Suppressor macrophage (primary cell): ENCODE results near the gene KCNN4.
"Not testable (repeated sequence)": the region's sequence is repeated elsewhere in the genome, so short reads cannot be mapped to it uniquely, and the experiment has no call there.

Experiments used
- DNase-seq, 4 experiments: peaks; one replicate each; pipeline ENCODE4 v3.0.0-alpha.2; 2020 to 2022

KCNN4 gene

GRCh38 chr19:43798546-43799409 lies 18.0 kb upstream of the KCNN4 start:
- DNase-seq = peak in 3 of 4 experiments; percentile 36 to 68 (median 45)

GRCh38 chr19:43798026-43798545 lies 17.3 kb upstream of the KCNN4 start:
- no peak for DNase-seq

DNA sequence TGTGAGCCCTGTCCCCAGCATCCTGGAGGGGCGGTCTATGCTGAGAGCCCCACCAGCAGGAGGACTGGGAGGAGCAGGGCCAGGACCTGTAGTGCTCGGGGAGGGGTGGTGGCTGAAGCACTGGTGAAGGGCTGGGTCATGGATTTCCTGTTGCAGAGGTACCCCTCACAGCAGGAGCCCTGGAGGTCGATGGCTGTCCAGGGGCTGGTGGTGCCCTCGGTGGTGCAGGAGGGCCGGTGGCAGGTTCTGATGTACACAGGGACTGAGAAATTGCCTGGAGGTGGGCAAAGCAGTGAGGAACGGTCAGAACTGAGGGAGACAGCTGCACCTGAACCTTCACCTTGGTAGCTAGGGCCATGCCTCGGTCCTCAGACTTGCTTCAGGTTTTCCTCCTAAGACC lies 16.8 kb upstream of the KCNN4 start:
- DNase-seq = no peak

GRCh38 chr19:43797118-43797517 lies 16.3 kb upstream of the KCNN4 start:
- DNase-seq = no peak

DNA sequence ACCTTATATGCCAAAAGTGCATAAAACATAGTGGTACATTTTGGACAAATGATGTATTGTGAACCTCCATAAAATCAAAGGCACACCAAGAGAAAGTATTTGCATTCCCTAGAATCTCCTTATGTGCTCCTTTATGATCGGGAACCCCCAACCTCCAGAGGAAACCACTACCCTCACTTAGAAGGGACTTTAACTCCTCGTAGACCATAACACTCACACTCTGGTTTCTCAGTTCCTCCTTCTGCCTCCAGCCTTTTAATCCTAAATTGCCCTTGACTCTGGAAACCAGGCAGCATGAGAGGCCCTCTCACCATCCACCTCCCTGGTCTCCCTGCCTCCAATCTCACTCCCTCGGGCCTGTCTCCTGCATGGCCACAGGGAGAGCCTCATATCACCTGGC lies 9.8 kb upstream of the KCNN4 start:
- DNase-seq = no peak

DNA sequence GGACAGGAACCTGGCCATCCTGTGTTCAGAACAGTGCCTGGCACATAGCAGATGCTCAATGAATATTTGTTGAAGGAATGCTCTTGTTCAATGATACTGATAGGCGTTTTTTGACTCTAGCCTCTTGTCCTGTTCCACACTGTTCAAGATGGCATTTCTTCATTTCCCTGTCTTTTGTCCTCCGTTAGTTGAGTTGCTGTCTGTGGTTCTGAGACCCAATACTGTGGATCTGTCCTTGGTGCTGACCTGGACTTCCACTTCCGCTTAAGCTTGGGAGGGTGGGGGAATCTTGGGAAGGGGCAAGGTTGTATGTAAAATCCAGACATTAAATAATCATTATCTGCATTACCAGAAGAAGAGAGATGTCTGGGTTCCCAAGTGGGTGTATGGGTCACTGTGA lies 8.3 kb upstream of the KCNN4 start:
- DNase-seq = peak; percentile 78 to 85 (median 82)

- no peak for DNase-seq
Observed at GRCh38 chr19:43786665-43787064, 5.9 kb upstream of the KCNN4 start.

GRCh38 chr19:43784981-43785808 lies 4.4 kb upstream of the KCNN4 start:
- DNase-seq = peak; percentile 88 to 92 (median 90)

- peak; percentile 74 to 85 (median 82) for DNase-seq
Observed at GRCh38 chr19:43784241-43784980, 3.6 kb upstream of the KCNN4 start.

- no peak for DNase-seq
Observed at GRCh38 chr19:43783636-43784035, 2.9 kb upstream of the KCNN4 start.

- DNase-seq = no peak
Observed at GRCh38 chr19:43782689-43783231, 2.0 kb upstream of the KCNN4 start.

GRCh38 chr19:43782311-43782660 lies 1.5 kb upstream of the KCNN4 start:
- no peak for DNase-seq

DNA sequence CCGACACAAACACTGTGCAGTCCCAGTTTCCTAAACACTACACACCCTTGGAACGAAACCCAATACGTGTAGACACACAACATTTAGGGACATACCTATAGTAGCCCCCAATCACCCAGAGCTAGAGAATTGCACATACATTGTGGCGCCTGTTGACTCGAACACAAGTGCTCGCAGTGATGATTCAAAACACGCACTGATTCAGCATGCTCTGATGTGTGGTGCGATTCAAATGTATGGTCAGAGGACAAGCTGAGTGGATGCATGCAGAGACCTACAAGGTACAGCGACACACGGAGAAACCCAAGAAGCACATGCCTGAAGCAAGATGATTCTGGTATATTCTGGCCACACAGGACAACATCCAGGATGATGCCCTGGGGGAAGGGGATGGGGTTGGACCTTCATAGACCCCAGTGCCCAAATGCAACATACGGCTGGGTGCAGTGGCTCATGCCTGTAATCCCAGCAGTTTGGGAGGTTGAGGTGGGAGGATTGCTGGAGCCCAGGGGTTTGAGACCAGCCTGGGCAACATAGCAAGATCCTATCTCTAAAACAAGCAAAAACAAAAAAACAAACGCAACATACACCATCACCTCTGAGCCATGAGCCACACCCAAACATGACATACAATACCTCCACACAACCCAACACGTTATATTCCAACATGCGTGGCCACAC lies 997 bp upstream of the KCNN4 start:
- DNase-seq = no peak

GRCh38 chr19:43779820-43780219 lies 953 bp downstream of the KCNN4 start:
- peak in 3 of 4 experiments; percentile 43 to 63 (median 49) for DNase-seq

DNA sequence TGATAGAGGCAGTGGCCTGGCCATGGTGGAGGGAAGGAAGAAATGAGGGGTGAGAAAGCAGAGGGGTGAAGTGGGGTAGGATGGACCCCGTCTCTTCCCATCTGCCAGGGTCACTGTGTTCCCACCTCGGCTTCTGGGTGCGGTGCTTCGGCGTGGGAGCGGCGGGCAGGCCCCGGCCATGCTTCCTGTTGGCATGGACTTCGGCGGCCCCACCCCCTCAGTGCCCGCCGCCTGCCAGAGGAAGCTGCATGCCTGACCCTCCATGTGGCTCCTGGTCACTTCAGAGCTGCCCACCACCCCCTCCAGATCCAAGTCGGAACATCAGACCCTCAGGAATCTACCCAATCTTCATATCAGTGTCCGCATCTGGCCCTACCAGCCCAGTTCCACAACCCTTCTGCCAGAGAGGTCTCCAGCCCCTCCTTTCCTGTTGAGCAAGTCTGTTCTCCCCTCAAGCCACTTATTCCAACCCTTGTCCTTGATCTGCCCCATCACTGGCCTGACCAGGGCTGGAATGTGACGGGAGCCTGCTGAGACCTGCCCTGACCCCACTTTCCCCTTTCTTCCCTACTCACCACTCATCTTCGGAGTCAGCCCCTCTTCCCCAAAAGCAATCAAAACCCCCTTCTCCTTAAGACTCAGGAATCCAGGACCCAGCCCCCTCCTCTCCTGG lies 1.5 kb downstream of the KCNN4 start:
- DNase-seq = peak; percentile 44 to 79 (median 68)

DNA sequence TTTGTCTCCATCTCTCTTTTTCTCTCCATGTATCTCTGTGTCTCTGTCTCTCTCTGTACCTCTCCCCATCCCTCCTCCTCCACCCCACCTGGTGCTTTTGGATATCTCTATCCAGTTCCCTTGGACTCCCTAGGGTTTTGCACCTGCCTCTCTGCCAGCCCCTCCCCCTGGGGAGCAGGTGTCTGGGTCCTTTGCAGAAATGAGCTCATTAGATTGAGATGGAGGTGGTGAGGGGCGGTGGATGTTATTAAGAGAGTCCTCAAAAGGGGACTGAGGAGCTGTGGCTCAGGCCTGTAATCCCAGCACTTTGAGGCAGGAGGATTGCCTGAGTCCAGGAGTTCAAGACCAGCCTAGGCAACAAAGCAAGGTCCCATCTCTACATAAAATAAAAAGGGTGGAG lies 2.1 kb downstream of the KCNN4 start:
- no peak for DNase-seq

DNA sequence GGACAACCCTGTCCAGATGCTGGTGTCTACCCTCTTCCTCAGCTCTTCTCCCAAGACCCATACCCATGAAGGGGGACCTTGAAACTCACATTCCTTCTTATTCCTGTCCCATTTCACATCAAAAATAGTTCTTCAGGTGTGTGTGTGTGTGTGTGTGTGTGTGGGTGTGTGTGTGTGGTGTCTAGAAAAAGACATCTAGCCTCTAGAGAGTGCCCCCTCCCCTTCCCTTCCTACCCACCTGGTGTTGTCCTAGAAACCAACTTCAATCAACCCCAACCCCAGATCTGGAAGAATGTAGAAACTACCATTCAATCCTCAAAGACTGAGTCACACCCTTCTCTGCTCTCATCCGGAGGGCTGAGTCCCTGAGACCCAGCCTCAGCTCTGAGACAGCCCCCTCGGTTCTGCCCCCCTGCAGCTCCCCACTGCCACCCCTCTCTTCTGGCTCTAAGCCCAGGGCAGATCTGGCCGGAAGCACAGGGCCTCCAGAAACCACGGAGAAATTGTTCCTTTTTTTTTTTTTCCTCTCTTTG lies 3.5 kb downstream of the KCNN4 start:
- peak; percentile 45 to 76 (median 65) for DNase-seq

GRCh38 chr19:43776286-43776685 lies 4.5 kb downstream of the KCNN4 start:
- no peak for DNase-seq

DNA sequence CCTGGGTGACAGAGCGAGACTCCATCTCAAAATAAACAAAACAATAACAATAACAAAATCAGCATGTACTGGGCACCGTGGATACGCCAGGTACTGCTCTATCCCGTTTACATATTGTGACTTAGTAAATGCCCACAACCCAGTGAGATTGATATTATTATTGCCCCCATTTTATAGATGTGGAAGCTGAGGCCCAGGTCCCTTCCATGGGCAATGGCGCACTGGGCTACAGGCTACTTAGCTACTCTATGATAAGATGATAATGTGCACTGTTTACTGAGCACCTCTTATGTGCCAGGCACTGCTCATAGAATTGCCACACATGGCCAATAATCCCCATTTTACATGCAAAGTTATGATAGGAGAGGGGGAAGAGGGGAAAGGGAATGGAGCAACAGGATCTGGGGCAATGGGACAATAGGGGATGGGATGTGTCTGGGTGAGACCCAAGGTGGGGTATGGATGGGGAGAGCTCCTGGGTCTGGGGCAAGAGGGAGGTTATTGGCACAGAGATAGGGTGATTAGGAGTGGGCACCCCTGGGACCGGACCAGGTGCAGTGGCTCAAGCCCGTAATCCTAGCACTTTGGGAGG lies 5.4 kb downstream of the KCNN4 start:
- DNase-seq = no peak

GRCh38 chr19:43774940-43775258 lies 5.9 kb downstream of the KCNN4 start:
- not testable (repeated sequence) for DNase-seq
